ENCODE measurements around the gene AGBL4.

AGBL4 gene

DNA sequence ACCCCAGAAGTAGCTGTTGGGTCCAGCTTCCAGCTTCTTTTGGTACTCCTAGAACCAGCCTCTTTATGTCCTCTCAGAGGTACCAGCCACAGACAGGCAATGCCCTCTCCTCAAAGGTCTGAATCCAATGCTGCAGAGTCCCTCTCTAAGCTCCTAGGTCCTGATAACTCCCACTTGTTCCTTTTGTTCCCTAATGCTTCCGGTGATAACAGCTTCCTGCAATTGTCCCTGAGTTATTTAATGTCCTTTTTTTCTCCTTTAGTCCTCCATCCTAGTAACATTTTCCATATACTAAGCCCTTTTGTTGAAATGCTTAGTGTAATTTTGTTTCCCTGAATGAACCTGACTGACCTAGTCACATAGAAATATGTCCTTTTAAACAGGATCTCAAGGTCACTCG lies 1045.3 kb downstream of the AGBL4 start:
- TF ChIP-seq YY1 (IDR thresholded peaks at IDR 0.05; ENCODE audit: low read depth) (no peak), ZBTB7A (IDR thresholded peaks at IDR 0.05; ENCODE audit: low read depth) (no peak), FOXM1 (IDR thresholded peaks at IDR 0.05; ENCODE audit: borderline replicate concordance, low read depth) (no peak), TEAD4 (IDR thresholded peaks at IDR 0.05) (no peak), EGR1 (IDR thresholded peaks at IDR 0.05) (no peak), TAF1 (IDR thresholded peaks at IDR 0.05; ENCODE audit: low read depth) (no peak)
- TF ChIP-seq, protein P1, sequence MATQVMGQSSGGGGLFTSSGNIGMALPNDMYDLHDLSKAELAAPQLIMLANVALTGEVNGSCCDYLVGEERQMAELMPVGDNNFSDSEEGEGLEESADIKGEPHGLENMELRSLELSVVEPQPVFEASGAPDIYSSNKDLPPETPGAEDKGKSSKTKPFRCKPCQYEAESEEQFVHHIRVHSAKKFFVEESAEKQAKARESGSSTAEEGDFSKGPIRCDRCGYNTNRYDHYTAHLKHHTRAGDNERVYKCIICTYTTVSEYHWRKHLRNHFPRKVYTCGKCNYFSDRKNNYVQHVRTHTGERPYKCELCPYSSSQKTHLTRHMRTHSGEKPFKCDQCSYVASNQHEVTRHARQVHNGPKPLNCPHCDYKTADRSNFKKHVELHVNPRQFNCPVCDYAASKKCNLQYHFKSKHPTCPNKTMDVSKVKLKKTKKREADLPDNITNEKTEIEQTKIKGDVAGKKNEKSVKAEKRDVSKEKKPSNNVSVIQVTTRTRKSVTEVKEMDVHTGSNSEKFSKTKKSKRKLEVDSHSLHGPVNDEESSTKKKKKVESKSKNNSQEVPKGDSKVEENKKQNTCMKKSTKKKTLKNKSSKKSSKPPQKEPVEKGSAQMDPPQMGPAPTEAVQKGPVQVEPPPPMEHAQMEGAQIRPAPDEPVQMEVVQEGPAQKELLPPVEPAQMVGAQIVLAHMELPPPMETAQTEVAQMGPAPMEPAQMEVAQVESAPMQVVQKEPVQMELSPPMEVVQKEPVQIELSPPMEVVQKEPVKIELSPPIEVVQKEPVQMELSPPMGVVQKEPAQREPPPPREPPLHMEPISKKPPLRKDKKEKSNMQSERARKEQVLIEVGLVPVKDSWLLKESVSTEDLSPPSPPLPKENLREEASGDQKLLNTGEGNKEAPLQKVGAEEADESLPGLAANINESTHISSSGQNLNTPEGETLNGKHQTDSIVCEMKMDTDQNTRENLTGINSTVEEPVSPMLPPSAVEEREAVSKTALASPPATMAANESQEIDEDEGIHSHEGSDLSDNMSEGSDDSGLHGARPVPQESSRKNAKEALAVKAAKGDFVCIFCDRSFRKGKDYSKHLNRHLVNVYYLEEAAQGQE (IDR thresholded peaks at IDR 0.05; ENCODE audit: low read depth) = no peak

DNA sequence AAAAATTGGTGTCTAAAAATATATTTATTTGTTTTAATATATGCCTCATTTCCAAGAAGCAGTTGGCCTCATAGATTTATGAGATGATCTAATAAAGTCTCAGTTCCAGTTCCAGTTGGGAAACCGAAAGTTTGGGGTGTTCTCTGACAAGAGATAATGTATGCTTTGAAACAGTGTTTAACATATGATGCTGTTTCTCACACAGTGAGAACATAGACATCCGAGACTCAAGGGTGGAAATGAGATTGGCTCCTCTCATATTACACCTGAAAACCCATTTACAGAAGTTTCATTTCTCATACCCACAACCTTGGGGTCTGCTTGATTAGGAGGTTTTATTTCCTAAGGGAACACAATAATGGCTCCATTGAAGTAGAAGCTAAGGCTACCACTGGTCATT lies 1046.5 kb downstream of the AGBL4 start:
- TF ChIP-seq CREB1 (IDR thresholded peaks at IDR 0.05; ENCODE audit: low read depth) = no peak
- TF ChIP-seq TCF12 (IDR thresholded peaks at IDR 0.05; ENCODE audit: low read depth) = no peak
- no peak for TF ChIP-seq CEBPB (IDR thresholded peaks at IDR 0.05)
- no peak for TF ChIP-seq FOXM1 (IDR thresholded peaks at IDR 0.05; ENCODE audit: borderline replicate concordance, low read depth)
- TF ChIP-seq ZBTB7A (IDR thresholded peaks at IDR 0.05; ENCODE audit: low read depth) = no peak
- no peak for TF ChIP-seq EGR1 (IDR thresholded peaks at IDR 0.05)
- TF ChIP-seq RAD21 (IDR thresholded peaks at IDR 0.05; ENCODE audit: low read depth) = no peak
- no peak for TF ChIP-seq NFIC (IDR thresholded peaks at IDR 0.05)
- no peak for TF ChIP-seq EP300 (IDR thresholded peaks at IDR 0.05; ENCODE audit: borderline replicate concordance)
- TF ChIP-seq TAF1 (IDR thresholded peaks at IDR 0.05; ENCODE audit: low read depth) = no peak
- TF ChIP-seq, protein P1 (IDR thresholded peaks at IDR 0.05; ENCODE audit: low read depth) = no peak
- TF ChIP-seq, protein P2, sequence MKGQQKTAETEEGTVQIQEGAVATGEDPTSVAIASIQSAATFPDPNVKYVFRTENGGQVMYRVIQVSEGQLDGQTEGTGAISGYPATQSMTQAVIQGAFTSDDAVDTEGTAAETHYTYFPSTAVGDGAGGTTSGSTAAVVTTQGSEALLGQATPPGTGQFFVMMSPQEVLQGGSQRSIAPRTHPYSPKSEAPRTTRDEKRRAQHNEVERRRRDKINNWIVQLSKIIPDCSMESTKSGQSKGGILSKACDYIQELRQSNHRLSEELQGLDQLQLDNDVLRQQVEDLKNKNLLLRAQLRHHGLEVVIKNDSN (IDR thresholded peaks at IDR 0.05) = no peak
- no peak for TF ChIP-seq TEAD4 (IDR thresholded peaks at IDR 0.05)
- TF ChIP-seq, protein P3, sequence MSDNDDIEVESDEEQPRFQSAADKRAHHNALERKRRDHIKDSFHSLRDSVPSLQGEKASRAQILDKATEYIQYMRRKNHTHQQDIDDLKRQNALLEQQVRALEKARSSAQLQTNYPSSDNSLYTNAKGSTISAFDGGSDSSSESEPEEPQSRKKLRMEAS (IDR thresholded peaks at IDR 0.05) = no peak
- no peak for TF ChIP-seq YY1 (IDR thresholded peaks at IDR 0.05; ENCODE audit: low read depth)

DNA sequence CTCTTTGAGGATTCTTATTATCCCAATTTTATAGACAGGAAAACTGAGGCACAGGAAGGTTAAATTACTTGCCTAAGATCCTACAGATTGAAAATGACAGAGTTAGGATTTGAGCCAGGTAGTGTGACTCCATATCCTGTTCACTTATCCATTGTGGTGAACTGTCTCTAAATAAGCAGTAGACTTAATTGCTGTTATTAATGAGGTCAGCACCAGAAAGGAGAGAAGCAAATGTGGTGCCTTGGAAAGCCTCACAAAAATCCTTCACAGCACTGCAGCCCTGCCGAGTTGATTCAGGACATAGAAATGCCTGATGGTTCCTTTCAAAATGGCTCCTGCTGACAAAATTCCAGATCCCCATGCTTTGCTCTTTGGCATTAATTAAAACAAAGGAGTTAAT lies 1053.8 kb downstream of the AGBL4 start:
- TF ChIP-seq TCF12 (IDR thresholded peaks at IDR 0.05; ENCODE audit: low read depth) (no peak), FOXM1 (IDR thresholded peaks at IDR 0.05; ENCODE audit: borderline replicate concordance, low read depth) (no peak), TAF1 (IDR thresholded peaks at IDR 0.05; ENCODE audit: low read depth) (no peak), YY1 (IDR thresholded peaks at IDR 0.05; ENCODE audit: low read depth) (no peak), ZBTB7A (IDR thresholded peaks at IDR 0.05; ENCODE audit: low read depth) (no peak), TEAD4 (IDR thresholded peaks at IDR 0.05) (no peak), EP300 (IDR thresholded peaks at IDR 0.05; ENCODE audit: borderline replicate concordance) (no peak), EGR1 (IDR thresholded peaks at IDR 0.05) (no peak), RAD21 (IDR thresholded peaks at IDR 0.05; ENCODE audit: low read depth) (no peak), NFIC (IDR thresholded peaks at IDR 0.05) (no peak), CEBPB (IDR thresholded peaks at IDR 0.05) (no peak), CREB1 (IDR thresholded peaks at IDR 0.05; ENCODE audit: low read depth) (no peak)
- TF ChIP-seq, protein P2 (IDR thresholded peaks at IDR 0.05) = no peak
- TF ChIP-seq, protein P3 (IDR thresholded peaks at IDR 0.05) = no peak
- TF ChIP-seq, protein P1 (IDR thresholded peaks at IDR 0.05; ENCODE audit: low read depth) = no peak

DNA sequence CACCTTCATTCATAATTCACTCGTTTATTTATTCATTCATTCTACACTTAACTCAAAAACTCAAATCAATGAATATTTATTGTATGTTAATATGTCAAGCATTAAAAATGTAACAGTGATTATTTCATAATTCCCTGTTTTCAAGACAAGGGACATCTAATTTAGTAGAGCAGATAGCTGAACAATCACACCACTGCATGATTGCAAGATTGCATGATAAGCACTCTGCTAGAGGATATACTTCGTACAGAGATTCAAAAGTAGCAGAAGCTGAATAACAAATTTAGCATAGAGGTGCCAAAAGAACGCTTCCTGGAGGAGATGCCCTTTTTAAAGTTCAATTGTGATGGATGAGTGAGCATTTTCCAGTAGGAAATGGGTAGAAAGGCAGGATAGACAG lies 1056.4 kb downstream of the AGBL4 start:
- TF ChIP-seq NFIC (IDR thresholded peaks at IDR 0.05) (no peak), EGR1 (IDR thresholded peaks at IDR 0.05) (no peak)

DNA sequence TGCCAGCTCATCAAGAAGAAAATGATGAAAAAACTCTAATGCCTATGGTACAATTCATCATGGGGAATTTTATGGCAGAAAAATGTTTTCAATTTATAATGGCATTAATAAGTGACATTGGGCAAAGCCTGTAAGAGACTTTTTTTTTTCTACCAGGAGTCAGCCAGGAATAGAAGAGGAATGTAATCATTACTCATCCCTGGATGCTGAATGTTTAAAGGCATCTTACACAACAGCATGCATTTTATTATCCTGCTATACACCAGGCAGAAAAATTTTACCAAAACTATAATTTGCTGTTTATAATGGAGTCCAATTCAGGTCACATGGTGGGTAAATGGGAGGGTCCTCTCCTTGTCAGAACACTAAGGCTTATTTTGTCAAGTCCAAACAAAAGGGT lies 1057.2 kb downstream of the AGBL4 start:
- TF ChIP-seq TCF12 (IDR thresholded peaks at IDR 0.05; ENCODE audit: low read depth) (no peak), RAD21 (IDR thresholded peaks at IDR 0.05; ENCODE audit: low read depth) (no peak), EP300 (IDR thresholded peaks at IDR 0.05; ENCODE audit: borderline replicate concordance) (no peak), YY1 (IDR thresholded peaks at IDR 0.05; ENCODE audit: low read depth) (no peak), TEAD4 (IDR thresholded peaks at IDR 0.05) (no peak)
- TF ChIP-seq, protein P2 (IDR thresholded peaks at IDR 0.05) = no peak

Data from Ishikawa (cell line).